A549 (cell line): ENCODE results near the gene CFAP70. TPM values are rescaled to one million over a fixed set of nuclear protein-coding genes. Genes with fewer than 3 reads are reported as not detected.
A peak's percentile ranks its signal among the peaks of the same experiment; 100 is the strongest.

Experiments
- ATAC-seq, 2 experiments: fragments of 200-7000 bp in 1 of 2; fragments of >200 bp in 1 of 2; cut with Nextera tagmentation in 1 of 2; cut with Tn5 transposase in 1 of 2; 3 replicates each; pipeline versions ENCODE4 v1.8.0 to v1.9.1; 2018 to 2020; ENCODE audit warnings: mild to moderate bottlenecking in 1 of 2, moderate library complexity in 1 of 2
- CTCF ChIA-PET: fragments of 300-600 bp; sonication (Branson Sonifier 250); formaldehyde crosslinking; extraction: SDS; loops from one replicate; lab custom pipeline; 2021; ENCODE audit warnings: antibody characterized with exemption, inconsistent platforms; lab: Yijun Ruan, JAX
- POLR2A ChIA-PET: fragments of 350-600 bp; formaldehyde crosslinking; extraction: SDS; loops from one replicate; lab custom pipeline; 2021; ENCODE audit warnings: antibody characterized with exemption, inconsistent platforms; lab: Yijun Ruan, JAX
- DNase-seq, 2 experiments: peaks; one replicate each; pipeline versions ENCODE4 v3.0.0 to v3.0.0-alpha.2; 2011 to 2016; ENCODE audit warnings: low read depth in 1 of 2, low spot score in 1 of 2
- FAIRE-seq: peaks from 2 replicates; lab custom pipeline; 2011; peaks lifted over from hg19 to GRCh38; lab: Jason Lieb, UNC
- H3K27ac ChIP-seq, 2 experiments: fragments of >200 bp; sonication (Bioruptor Twin); formaldehyde crosslinking; 3 replicates each; pipeline ENCODE4 v1.5.1; 2016 to 2017
- H3K4me1 ChIP-seq: fragments of >200 bp; sonication (Bioruptor Twin); formaldehyde crosslinking; 3 replicates; pipeline ENCODE4 v1.6.1; 2016
- H3K4me2 ChIP-seq: fragments of >200 bp; sonication (Bioruptor Twin); formaldehyde crosslinking; 3 replicates; pipeline ENCODE4 v1.6.1; 2016
- H3K4me3 ChIP-seq: fragments of >200 bp; sonication (Bioruptor Twin); formaldehyde crosslinking; 3 replicates; pipeline ENCODE4 v1.5.1; 2016
- H3K9me3 ChIP-seq: fragments of >200 bp; sonication (Bioruptor Twin); formaldehyde crosslinking; 3 replicates; pipeline ENCODE4 v1.6.1; 2016
- CBX2 ChIP-seq: fragments of 200-600 bp; sonication (generic); IDR thresholded peaks from 2 replicates; pipeline ENCODE4 v1.6.1; 2016; ENCODE audit warnings: low read depth, mild to moderate bottlenecking, borderline replicate concordance
- EHF ChIP-seq: fragments of 250-450 bp; sonication (Bioruptor Pico); IDR thresholded peaks from 2 replicates; pipeline ENCODE4 v1.5.0; 2020; ENCODE audit warnings: mild to moderate bottlenecking
- EHMT2 ChIP-seq: fragments of 200-600 bp; sonication (generic); IDR thresholded peaks from 2 replicates; pipeline ENCODE4 v1.6.1; 2016; ENCODE audit warnings: antibody characterized with exemption, low read depth, mild to moderate bottlenecking, moderate library complexity
- FOXS1 ChIP-seq: fragments of 250-450 bp; sonication (Bioruptor Pico); IDR thresholded peaks from 2 replicates; pipeline ENCODE4 v1.5.0; 2020; ENCODE audit warnings: mild to moderate bottlenecking, moderate library complexity
- HOXB13 ChIP-seq: fragments of 250-450 bp; sonication (Bioruptor Pico); IDR thresholded peaks from 2 replicates; pipeline ENCODE4 v1.5.0; 2020; ENCODE audit warnings: low read depth, mild to moderate bottlenecking, moderate library complexity
- HOXB5 ChIP-seq: fragments of 250-450 bp; sonication (Bioruptor Pico); IDR thresholded peaks from 2 replicates; pipeline ENCODE4 v1.5.0; 2020; ENCODE audit warnings: mild to moderate bottlenecking, moderate library complexity
- KDM1A ChIP-seq: fragments of 200-600 bp; sonication (generic); IDR thresholded peaks from 2 replicates; pipeline ENCODE4 v1.6.1; 2016; ENCODE audit warnings: low read depth, mild to moderate bottlenecking
- MYC ChIP-seq: IDR thresholded peaks from 2 replicates; pipeline ENCODE4 v1.6.1; 2012; ENCODE audit warnings: mild to moderate bottlenecking, inconsistent platforms, low read length, improper control_type of control experiment, borderline replicate concordance
- NPAS2 ChIP-seq: fragments of 250-450 bp; sonication (Bioruptor Pico); IDR thresholded peaks from 2 replicates; pipeline ENCODE4 v1.8.0; 2022; ENCODE audit warnings: mild to moderate bottlenecking, moderate library complexity, borderline replicate concordance
- RARB ChIP-seq: fragments of 250-450 bp; sonication (Bioruptor Pico); IDR thresholded peaks from 2 replicates; pipeline ENCODE4 v1.8.0; 2021; ENCODE audit warnings: mild to moderate bottlenecking, moderate library complexity
- RFX5 ChIP-seq: fragments of 450-650 bp; IDR thresholded peaks from 2 replicates; pipeline ENCODE4 v1.7.1; 2014; ENCODE audit warnings: antibody characterized with exemption, mild to moderate bottlenecking, moderate library complexity
- SREBF2 ChIP-seq: fragments of 450-650 bp; IDR thresholded peaks from 2 replicates; pipeline ENCODE4 v1.6.1; 2014; ENCODE audit warnings: mild to moderate bottlenecking, moderate library complexity
- TP53 ChIP-seq: fragments of 250-450 bp; sonication (Bioruptor Pico); IDR thresholded peaks from 2 replicates; pipeline ENCODE4 v1.5.0; 2021; ENCODE audit warnings: mild to moderate bottlenecking, moderate library complexity
- ZFP36 ChIP-seq: fragments of 450-650 bp; IDR thresholded peaks from 2 replicates; pipeline ENCODE4 v1.6.1; 2014; ENCODE audit warnings: borderline replicate concordance; ENCODE audit not compliant: partially characterized antibody
- ZNF302 ChIP-seq: fragments of 250-450 bp; sonication (Bioruptor Pico); IDR thresholded peaks from 2 replicates; pipeline ENCODE4 v1.9.0; 2021; ENCODE audit warnings: inconsistent platforms, mild to moderate bottlenecking, moderate library complexity
- ZSCAN20 ChIP-seq: fragments of 250-450 bp; sonication (Bioruptor Pico); IDR thresholded peaks from 2 replicates; pipeline ENCODE4 v1.8.0; 2022; ENCODE audit warnings: mild to moderate bottlenecking, moderate library complexity
- WGBS: methylation state at CpG from one replicate; pipeline ENCODE4 v1.1.6; 2017; ENCODE audit errors: missing lambda C conversion rate; 5-methylcytosine and 5-hydroxymethylcytosine counted together
- polyA plus RNA-seq, 4 experiments: library from polyadenylated mRNA; depleted of rRNA in 3 of 4; stranded (reverse); fragments of >200 nt; fragmentation: RNase III in 1 of 4; extraction: RNeasy Plus Mini Kit Qiagen cat#74134 plus additional on column Dnase treatment in 1 of 4; gene quantifications; 2 replicates in 3 of 4; 3 replicates in 1 of 4; pipeline ENCODE4 v1.2.3, GENCODE V29; 2011 to 2017
- TF ChIP-seq, protein P1 (sequence below): fragments of 150-350 bp; IDR thresholded peaks from 2 replicates; pipeline ENCODE4 v1.6.1; 2014; ENCODE audit warnings: low read depth, mild to moderate bottlenecking, low read length
- TF ChIP-seq, protein P2 (sequence below): fragments of >200 bp; sonication (Bioruptor Twin); formaldehyde crosslinking; IDR thresholded peaks from 3 replicates; pipeline ENCODE4 v1.6.1; 2016
- TF ChIP-seq, protein P3 (sequence below): fragments of 200-600 bp; sonication (generic); IDR thresholded peaks from 2 replicates; pipeline ENCODE4 v1.6.1; 2016; ENCODE audit warnings: antibody characterized with exemption, mild to moderate bottlenecking, moderate library complexity
- TF ChIP-seq, protein P4 (sequence below): IDR thresholded peaks from 2 replicates; pipeline ENCODE4 v1.6.1; 2012
- TF ChIP-seq, protein P5 (sequence below): fragments of >200 bp; sonication (Bioruptor Twin); formaldehyde crosslinking; IDR thresholded peaks from 3 replicates; pipeline ENCODE4 v1.5.1; 2016

CFAP70 gene
- polyA plus RNA-seq, 2 of the 4 experiments (the other 2 are of a cell fraction), result 0.34 to 0.98 TPM

DNA sequence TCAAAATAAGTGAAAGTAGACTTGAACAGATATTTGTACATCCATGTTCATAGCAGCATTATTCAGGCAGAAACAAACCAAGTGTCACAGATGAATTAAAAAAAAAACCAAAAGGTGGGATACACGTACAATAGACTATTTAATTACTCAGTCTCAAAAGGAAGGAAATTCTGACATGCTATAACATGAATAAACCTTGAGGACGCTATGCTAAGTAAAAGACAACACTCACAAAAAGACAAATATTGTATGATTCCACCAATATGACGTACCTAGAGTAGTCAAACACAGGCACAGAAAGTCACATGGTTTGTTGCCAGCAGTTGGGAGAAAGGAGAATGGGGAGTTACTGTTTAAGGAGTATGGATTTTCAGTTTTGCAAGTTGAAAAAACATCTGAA lies 18.0 kb upstream of the CFAP70 start:
- FAIRE-seq (no peak), ATAC-seq (no peak), DNase-seq (no peak)
- TF ChIP-seq ZSCAN20 (no peak), HOXB5 (no peak), MYC (no peak), EHF (CRISPR knock-in tag) (no peak), CBX2 (no peak), RFX5 (no peak), NPAS2 (CRISPR knock-in tag) (no peak), HOXB13 (no peak), SREBF2 (no peak)
- TF ChIP-seq, protein P1, sequence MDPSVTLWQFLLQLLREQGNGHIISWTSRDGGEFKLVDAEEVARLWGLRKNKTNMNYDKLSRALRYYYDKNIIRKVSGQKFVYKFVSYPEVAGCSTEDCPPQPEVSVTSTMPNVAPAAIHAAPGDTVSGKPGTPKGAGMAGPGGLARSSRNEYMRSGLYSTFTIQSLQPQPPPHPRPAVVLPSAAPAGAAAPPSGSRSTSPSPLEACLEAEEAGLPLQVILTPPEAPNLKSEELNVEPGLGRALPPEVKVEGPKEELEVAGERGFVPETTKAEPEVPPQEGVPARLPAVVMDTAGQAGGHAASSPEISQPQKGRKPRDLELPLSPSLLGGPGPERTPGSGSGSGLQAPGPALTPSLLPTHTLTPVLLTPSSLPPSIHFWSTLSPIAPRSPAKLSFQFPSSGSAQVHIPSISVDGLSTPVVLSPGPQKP, result no peak
- TF ChIP-seq, protein P2, sequence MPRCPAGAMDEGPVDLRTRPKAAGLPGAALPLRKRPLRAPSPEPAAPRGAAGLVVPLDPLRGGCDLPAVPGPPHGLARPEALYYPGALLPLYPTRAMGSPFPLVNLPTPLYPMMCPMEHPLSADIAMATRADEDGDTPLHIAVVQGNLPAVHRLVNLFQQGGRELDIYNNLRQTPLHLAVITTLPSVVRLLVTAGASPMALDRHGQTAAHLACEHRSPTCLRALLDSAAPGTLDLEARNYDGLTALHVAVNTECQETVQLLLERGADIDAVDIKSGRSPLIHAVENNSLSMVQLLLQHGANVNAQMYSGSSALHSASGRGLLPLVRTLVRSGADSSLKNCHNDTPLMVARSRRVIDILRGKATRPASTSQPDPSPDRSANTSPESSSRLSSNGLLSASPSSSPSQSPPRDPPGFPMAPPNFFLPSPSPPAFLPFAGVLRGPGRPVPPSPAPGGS, result no peak
- Histone ChIP-seq H3K4me3 (no peak overlapping the region), H3K4me2 (no peak overlapping the region), H3K27ac (no peak overlapping the region), H3K9me3 (no peaks in the 10 kb centered on the region), H3K4me1 (no peaks in the 10 kb centered on the region)
- ChIA-PET POLR2A (no interaction called here), CTCF (no interaction called here)
- 81% methylated on average over 3 of the region's 3 CpGs for WGBS

DNA sequence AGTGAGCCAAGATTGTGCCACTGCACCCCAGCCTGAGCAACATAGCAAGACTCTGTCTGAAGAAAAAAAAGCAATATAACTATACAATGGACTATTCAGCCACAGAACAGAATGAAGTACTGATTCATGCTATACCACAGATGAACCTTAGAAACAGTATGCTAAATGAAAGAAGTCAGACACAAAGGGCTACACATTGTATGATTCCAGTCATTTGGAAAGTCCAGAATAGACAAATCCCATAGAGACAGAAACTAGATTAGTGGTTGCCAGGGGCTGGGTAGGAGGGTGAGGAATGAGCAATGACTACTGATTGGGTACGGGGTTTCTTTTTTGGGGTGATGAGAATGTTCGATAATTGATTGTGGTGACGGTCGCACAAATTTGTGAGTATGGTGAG lies 9.6 kb upstream of the CFAP70 start:
- Histone ChIP-seq H3K4me2 (no peak overlapping the region), H3K4me1 (no peaks in the 10 kb centered on the region), H3K27ac (no peak overlapping the region), H3K9me3 (no peaks in the 10 kb centered on the region), H3K4me3 (no peak overlapping the region)
- FAIRE-seq (no peak), ATAC-seq (no peak), DNase-seq (no peak)
- WGBS, result 98% methylated on average over 4 of the region's 4 CpGs
- POLR2A ChIA-PET, result no interaction called here
- CTCF ChIA-PET, result interaction anchor here (1.3 kb wide), 1 partner anchor 12 kb away, joined by 3 read pairs; no protein-coding TSS in a partner anchor
- no peak for TF ChIP-seq KDM1A

DNA sequence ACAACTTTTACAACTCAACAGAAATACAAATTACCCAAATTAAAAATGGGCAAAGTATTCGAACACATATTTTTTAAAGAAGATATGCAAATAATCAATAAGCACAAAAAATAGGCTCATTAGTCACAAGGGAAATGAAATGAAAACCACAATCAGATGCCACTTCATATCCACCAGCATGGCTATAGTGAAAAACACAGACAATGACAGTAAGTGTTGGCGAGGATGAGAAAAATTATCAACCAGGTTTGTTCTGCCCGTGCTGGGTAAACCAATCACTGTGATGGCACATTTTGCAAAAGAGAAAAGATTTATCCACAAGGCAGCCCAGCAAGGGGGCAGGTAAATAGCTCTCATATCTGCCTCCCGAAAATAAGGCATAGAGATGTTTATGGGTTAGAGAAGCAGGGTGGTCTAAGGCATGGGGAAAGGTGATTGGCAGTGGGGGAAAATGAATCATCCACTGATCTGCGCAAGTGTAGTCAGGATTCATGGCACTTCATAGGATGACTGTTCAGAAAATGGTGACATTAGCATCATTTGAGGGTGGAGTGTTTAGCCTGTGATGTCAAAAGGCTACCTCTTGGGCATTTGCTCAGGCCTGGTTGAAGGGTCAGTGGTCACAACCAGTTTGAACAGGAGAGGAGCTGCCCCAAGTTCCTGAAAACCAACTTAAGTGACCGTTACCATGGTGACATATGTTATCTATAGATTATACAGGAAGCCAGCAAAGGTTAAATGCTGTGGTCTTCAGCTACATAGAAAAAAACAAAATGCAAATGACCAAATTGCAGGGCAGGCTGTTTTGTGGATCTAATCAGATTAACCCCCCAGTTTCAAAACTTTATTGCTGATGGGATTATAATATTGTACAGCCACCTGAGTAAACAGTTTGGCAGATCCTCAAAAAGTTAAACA lies 8.0 kb upstream of the CFAP70 start:
- FAIRE-seq, result no peak
- POLR2A ChIA-PET, result no interaction called here

More for the DNA sequence above, 8.0 kb upstream of the CFAP70 start:
- CTCF ChIA-PET, result interaction anchor here (0.6 to 1.2 kb wide), 2 partner anchors 87 to 103 kb away, joined by 3 to 5 read pairs; no protein-coding TSS in a partner anchor
- Histone ChIP-seq H3K4me3 (no peak overlapping the region), H3K27ac (no peak overlapping the region), H3K9me3 (no peaks in the 10 kb centered on the region), H3K4me1 (no peaks in the 10 kb centered on the region), H3K4me2 (no peak overlapping the region)
- WGBS, result 92% methylated on average over 6 of the region's 6 CpGs
- ATAC-seq, result peak; percentile 13 to 21; a peak in 1 of 6 replicates
- no peak for TF ChIP-seq FOXS1 (CRISPR knock-in tag)
- no peak for TF ChIP-seq RARB (CRISPR knock-in tag)
- TF ChIP-seq TP53 (CRISPR knock-in tag), result no peak
- TF ChIP-seq, protein P3, sequence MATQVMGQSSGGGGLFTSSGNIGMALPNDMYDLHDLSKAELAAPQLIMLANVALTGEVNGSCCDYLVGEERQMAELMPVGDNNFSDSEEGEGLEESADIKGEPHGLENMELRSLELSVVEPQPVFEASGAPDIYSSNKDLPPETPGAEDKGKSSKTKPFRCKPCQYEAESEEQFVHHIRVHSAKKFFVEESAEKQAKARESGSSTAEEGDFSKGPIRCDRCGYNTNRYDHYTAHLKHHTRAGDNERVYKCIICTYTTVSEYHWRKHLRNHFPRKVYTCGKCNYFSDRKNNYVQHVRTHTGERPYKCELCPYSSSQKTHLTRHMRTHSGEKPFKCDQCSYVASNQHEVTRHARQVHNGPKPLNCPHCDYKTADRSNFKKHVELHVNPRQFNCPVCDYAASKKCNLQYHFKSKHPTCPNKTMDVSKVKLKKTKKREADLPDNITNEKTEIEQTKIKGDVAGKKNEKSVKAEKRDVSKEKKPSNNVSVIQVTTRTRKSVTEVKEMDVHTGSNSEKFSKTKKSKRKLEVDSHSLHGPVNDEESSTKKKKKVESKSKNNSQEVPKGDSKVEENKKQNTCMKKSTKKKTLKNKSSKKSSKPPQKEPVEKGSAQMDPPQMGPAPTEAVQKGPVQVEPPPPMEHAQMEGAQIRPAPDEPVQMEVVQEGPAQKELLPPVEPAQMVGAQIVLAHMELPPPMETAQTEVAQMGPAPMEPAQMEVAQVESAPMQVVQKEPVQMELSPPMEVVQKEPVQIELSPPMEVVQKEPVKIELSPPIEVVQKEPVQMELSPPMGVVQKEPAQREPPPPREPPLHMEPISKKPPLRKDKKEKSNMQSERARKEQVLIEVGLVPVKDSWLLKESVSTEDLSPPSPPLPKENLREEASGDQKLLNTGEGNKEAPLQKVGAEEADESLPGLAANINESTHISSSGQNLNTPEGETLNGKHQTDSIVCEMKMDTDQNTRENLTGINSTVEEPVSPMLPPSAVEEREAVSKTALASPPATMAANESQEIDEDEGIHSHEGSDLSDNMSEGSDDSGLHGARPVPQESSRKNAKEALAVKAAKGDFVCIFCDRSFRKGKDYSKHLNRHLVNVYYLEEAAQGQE, result no peak
- no peak for TF ChIP-seq ZNF302 (CRISPR knock-in tag)
- no peak for TF ChIP-seq EHF (CRISPR knock-in tag)
- TF ChIP-seq SREBF2, result no peak
- no peak for TF ChIP-seq CBX2
- TF ChIP-seq EHMT2, result no peak
- TF ChIP-seq, protein P4, sequence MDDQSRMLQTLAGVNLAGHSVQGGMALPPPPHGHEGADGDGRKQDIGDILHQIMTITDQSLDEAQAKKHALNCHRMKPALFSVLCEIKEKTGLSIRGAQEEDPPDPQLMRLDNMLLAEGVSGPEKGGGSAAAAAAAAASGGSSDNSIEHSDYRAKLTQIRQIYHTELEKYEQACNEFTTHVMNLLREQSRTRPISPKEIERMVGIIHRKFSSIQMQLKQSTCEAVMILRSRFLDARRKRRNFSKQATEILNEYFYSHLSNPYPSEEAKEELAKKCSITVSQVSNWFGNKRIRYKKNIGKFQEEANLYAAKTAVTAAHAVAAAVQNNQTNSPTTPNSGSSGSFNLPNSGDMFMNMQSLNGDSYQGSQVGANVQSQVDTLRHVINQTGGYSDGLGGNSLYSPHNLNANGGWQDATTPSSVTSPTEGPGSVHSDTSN, result no peak
- TF ChIP-seq ZFP36, result no peak
- TF ChIP-seq HOXB13, result no peak
- no peak for TF ChIP-seq MYC
- TF ChIP-seq, protein P5, sequence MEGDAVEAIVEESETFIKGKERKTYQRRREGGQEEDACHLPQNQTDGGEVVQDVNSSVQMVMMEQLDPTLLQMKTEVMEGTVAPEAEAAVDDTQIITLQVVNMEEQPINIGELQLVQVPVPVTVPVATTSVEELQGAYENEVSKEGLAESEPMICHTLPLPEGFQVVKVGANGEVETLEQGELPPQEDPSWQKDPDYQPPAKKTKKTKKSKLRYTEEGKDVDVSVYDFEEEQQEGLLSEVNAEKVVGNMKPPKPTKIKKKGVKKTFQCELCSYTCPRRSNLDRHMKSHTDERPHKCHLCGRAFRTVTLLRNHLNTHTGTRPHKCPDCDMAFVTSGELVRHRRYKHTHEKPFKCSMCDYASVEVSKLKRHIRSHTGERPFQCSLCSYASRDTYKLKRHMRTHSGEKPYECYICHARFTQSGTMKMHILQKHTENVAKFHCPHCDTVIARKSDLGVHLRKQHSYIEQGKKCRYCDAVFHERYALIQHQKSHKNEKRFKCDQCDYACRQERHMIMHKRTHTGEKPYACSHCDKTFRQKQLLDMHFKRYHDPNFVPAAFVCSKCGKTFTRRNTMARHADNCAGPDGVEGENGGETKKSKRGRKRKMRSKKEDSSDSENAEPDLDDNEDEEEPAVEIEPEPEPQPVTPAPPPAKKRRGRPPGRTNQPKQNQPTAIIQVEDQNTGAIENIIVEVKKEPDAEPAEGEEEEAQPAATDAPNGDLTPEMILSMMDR, result no peak
- peak in 1 of 2 experiments; percentile 9 for DNase-seq
